Hepatocyte (in vitro differentiated cells): ENCODE results near the gene OSBPL10. TPM values are rescaled to one million over a fixed set of nuclear protein-coding genes. Genes with fewer than 3 reads are reported as not detected.
A peak's percentile ranks its signal among the peaks of the same experiment; 100 is the strongest.

Experiments used
- DNase-seq: peaks from one replicate; pipeline ENCODE4 v3.0.0-alpha.2; 2016; ENCODE audit warnings: low spot score
- H2AFZ ChIP-seq: fragments of 200-600 bp; sonication (generic); 2 replicates; pipeline ENCODE4 v1.6.0; 2016; ENCODE audit warnings: antibody characterized with exemption, mild to moderate bottlenecking
- H3K27ac ChIP-seq: fragments of 200-600 bp; sonication (generic); 2 replicates; pipeline ENCODE4 v1.5.1; 2016; ENCODE audit warnings: mild to moderate bottlenecking
- H3K27me3 ChIP-seq: fragments of 200-600 bp; sonication (generic); 2 replicates; pipeline ENCODE4 v1.6.1; 2016
- H3K36me3 ChIP-seq: fragments of 200-600 bp; sonication (generic); replicated peaks from 2 replicates; pipeline ENCODE4 v1.5.1; 2016; ENCODE audit warnings: low read depth; ENCODE audit not compliant: insufficient read depth
- H3K4me1 ChIP-seq: fragments of 200-600 bp; sonication (generic); 2 replicates; pipeline ENCODE4 v1.5.1; 2016; ENCODE audit warnings: mild to moderate bottlenecking, moderate library complexity; ENCODE audit not compliant: insufficient read depth
- H3K4me2 ChIP-seq: fragments of 200-600 bp; sonication (generic); 2 replicates; pipeline ENCODE4 v1.6.0; 2016
- H3K4me3 ChIP-seq: fragments of 200-600 bp; sonication (generic); 2 replicates; pipeline ENCODE4 v1.5.1; 2016; ENCODE audit warnings: mild to moderate bottlenecking
- H3K79me2 ChIP-seq: fragments of 200-600 bp; sonication (generic); 2 replicates; pipeline ENCODE4 v1.6.0; 2017; ENCODE audit warnings: mild to moderate bottlenecking
- H3K9me2 ChIP-seq: fragments of 200-600 bp; sonication (generic); replicated peaks from 2 replicates; pipeline ENCODE4 v1.6.0; 2017; ENCODE audit warnings: mild to moderate bottlenecking; ENCODE audit not compliant: insufficient read depth
- H3K9me3 ChIP-seq: fragments of 200-600 bp; sonication (generic); 2 replicates; pipeline ENCODE4 v1.5.1; 2016; ENCODE audit warnings: low read depth, mild to moderate bottlenecking
- H4K20me1 ChIP-seq: fragments of 200-600 bp; sonication (generic); 2 replicates; pipeline ENCODE4 v1.6.0; 2016; ENCODE audit warnings: mild to moderate bottlenecking; ENCODE audit not compliant: insufficient read depth, poor library complexity, severe bottlenecking
- EZH2 ChIP-seq: fragments of 200-600 bp; sonication (generic); IDR thresholded peaks from 2 replicates; pipeline ENCODE4 v1.6.1; 2016; ENCODE audit warnings: antibody characterized with exemption, mild to moderate bottlenecking, borderline replicate concordance
- EZH2phosphoT487 ChIP-seq: fragments of 200-600 bp; sonication (generic); IDR thresholded peaks from one replicate; pipeline ENCODE4 v1.6.1; 2018; ENCODE audit warnings: antibody characterized with exemption, mild to moderate bottlenecking, low read depth, moderate library complexity; ENCODE audit not compliant: unreplicated experiment, severe bottlenecking
- WGBS: methylation state at CpG from one replicate; pipeline ENCODE4 v1.1.6; 2016; ENCODE audit warnings: low lambda C conversion rate; ENCODE audit errors: missing lambda C conversion rate; 5-methylcytosine and 5-hydroxymethylcytosine counted together
- polyA plus RNA-seq: library from polyadenylated mRNA; unstranded; fragments of >200 nt; fragmentation: Nextera tagmentation; extraction: Ambion mirVana; gene quantifications from 2 replicates; pipeline ENCODE4 v1.2.1, GENCODE V29; 2016
- total RNA-seq: library from RNA; depleted of rRNA; stranded (reverse); fragments of >200 nt; gene quantifications from 2 replicates; pipeline ENCODE4 v1.2.3, GENCODE V29; 2014
- TF ChIP-seq, protein P1 (sequence below): fragments of 200-600 bp; sonication (generic); IDR thresholded peaks from 2 replicates; pipeline ENCODE4 v1.5.1; 2016; ENCODE audit warnings: antibody characterized with exemption, mild to moderate bottlenecking; ENCODE audit not compliant: poor library complexity

OSBPL10 gene
- total and polyA plus RNA-seq, 2 experiments from 2014 or later: 18.2 to 32.8 TPM

DNA sequence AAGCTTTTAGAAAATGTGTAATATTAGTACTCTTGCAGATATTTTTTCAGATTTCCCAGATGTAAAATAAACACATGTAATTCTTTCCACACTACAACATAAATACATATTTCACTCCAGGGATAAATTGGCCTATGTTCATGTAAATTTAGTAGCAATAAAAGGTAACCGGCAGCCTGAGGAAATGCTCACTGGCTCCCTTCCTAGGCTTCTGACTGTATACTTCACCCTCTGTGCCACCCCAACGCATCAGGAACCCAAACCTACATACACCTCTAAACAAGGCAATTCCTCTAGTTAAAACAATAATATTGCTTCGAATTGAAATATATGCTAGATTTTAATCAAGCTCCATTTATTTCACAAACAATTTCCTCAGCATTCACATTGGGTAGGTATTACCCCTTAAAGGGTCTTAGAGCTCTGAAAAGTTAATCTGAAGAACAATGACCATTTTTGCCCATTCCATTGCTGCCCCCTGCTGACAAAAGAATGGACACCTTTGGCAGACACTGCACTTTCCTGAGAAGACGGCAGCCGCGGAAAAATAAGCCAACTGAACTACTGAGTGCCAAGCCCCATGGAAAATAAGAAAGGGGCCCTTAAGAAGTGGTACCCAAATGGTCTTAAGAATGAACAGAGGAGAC lies 212.5 kb downstream of the OSBPL10 start:
- Histone ChIP-seq H3K27me3 (no peaks in the 10 kb centered on the region), H3K36me3 (no peaks in the 10 kb centered on the region), H3K4me1 (no peaks in the 10 kb centered on the region), H4K20me1 (no peaks in the 10 kb centered on the region), H3K4me2 (no peak overlapping the region), H3K9me3 (no peaks in the 10 kb centered on the region), H2AFZ (no peak overlapping the region), H3K79me2 (peaks cover 4% of the 10 kb centered on the region), H3K9me2 (no peaks in the 10 kb centered on the region), H3K27ac (no peak overlapping the region), H3K4me3 (no peak overlapping the region)
- TF ChIP-seq EZH2: no peak
- TF ChIP-seq, protein P1, sequence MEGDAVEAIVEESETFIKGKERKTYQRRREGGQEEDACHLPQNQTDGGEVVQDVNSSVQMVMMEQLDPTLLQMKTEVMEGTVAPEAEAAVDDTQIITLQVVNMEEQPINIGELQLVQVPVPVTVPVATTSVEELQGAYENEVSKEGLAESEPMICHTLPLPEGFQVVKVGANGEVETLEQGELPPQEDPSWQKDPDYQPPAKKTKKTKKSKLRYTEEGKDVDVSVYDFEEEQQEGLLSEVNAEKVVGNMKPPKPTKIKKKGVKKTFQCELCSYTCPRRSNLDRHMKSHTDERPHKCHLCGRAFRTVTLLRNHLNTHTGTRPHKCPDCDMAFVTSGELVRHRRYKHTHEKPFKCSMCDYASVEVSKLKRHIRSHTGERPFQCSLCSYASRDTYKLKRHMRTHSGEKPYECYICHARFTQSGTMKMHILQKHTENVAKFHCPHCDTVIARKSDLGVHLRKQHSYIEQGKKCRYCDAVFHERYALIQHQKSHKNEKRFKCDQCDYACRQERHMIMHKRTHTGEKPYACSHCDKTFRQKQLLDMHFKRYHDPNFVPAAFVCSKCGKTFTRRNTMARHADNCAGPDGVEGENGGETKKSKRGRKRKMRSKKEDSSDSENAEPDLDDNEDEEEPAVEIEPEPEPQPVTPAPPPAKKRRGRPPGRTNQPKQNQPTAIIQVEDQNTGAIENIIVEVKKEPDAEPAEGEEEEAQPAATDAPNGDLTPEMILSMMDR: peak; percentile 66
- WGBS: 55% methylated on average over 6 of the region's 6 CpGs
- DNase-seq: peak; percentile 60

DNA sequence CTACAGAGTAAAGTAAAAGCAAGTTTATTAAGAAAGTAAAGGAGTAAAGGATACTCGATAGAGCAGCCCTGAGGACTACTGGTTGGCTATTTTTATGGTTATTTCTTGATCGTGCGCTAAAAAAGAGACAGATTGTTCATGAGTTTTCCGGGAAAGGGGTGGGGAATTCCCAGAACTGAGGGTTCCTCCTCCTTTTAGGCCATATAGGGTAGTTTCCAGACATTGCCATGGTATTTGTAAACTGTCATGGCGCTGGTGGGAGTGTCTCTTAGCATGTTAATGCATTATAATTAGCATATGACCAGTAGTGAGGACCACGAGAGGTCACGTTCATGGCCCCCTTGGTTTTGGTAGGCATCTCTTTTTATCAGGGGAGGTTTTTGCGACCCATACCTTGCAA lies 213.1 kb downstream of the OSBPL10 start:
- no peak for DNase-seq
- H3K27ac ChIP-seq: no peak overlapping the region
- no peak overlapping the region for H3K4me2 ChIP-seq
- 96% methylated on average over 8 of the region's 8 CpGs for WGBS
- H4K20me1 ChIP-seq: no peaks in the 10 kb centered on the region
- no peaks in the 10 kb centered on the region for H3K36me3 ChIP-seq
- H3K79me2 ChIP-seq: peaks cover 4% of the 10 kb centered on the region
- H3K9me2 ChIP-seq: no peaks in the 10 kb centered on the region
- H3K4me3 ChIP-seq: no peak overlapping the region
- TF ChIP-seq, protein P1: no peak
- TF ChIP-seq EZH2 (no peak), EZH2phosphoT487 (no peak)
- no peaks in the 10 kb centered on the region for H3K4me1 ChIP-seq
- H2AFZ ChIP-seq: no peak overlapping the region
- no peaks in the 10 kb centered on the region for H3K9me3 ChIP-seq
- H3K27me3 ChIP-seq: no peaks in the 10 kb centered on the region

DNA sequence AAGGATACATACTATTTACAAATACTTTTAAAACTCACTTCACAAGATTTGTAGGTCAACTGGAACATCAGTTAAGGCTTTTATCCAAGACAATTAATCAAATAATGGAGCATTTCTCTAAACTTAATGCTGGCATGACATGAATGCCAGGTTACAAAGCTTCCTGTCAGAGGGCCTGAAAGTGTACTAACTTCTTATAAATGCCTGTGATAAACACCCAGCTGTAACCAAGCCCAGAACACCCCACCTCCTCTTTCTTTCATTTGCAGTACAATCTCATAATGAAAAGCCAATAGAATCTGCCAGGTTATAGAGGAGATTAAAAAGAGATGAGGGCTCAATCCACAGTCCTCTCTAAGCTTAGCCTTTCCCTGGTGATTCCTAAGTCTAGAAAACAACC lies 214.4 kb downstream of the OSBPL10 start:
- H2AFZ ChIP-seq: no peak overlapping the region
- no peak for DNase-seq
- no peaks in the 10 kb centered on the region for H4K20me1 ChIP-seq
- no peak overlapping the region for H3K27ac ChIP-seq
- H3K4me2 ChIP-seq: no peak overlapping the region
- H3K4me3 ChIP-seq: no peak overlapping the region
- H3K9me3 ChIP-seq: no peaks in the 10 kb centered on the region
- TF ChIP-seq, protein P1: no peak
- TF ChIP-seq EZH2phosphoT487 (no peak), EZH2 (no peak)
- no peaks in the 10 kb centered on the region for H3K36me3 ChIP-seq
- H3K4me1 ChIP-seq: peaks cover 3% of the 10 kb centered on the region
- H3K79me2 ChIP-seq: peaks cover 4% of the 10 kb centered on the region
- no peaks in the 10 kb centered on the region for H3K27me3 ChIP-seq
- H3K9me2 ChIP-seq: no peaks in the 10 kb centered on the region
